ENCODE data around the gene ERGIC1.

Gene ERGIC1

GRCh38 chr5:172990776-172991175, 156.7 kb downstream of the ERGIC1 start:
- DNase-seq, result no peak

- no peak for DNase-seq
Measured at GRCh38 chr5:172994405-172994804, 160.4 kb downstream of the ERGIC1 start.

- DNase-seq, result no peak
Measured at GRCh38 chr5:172999372-172999973, 165.4 kb downstream of the ERGIC1 start.

GRCh38 chr5:172999974-173000373, 165.9 kb downstream of the ERGIC1 start:
- no peak for DNase-seq

GRCh38 chr5:173001229-173001841, 167.3 kb downstream of the ERGIC1 start:
- no peak for DNase-seq

All from DMS79 (cell line).